Pancreas (tissue), 10 donors: ENCODE results near the gene ABCD3. TPM values are rescaled to one million over a fixed set of nuclear protein-coding genes. Genes with fewer than 3 reads are reported as not detected.

Experiments used
- ATAC-seq, 4 donors: fragments of 200-7000 bp; cut with Tn5 transposase; one replicate each; pipeline versions ENCODE4 v1.8.0 to v1.9.1; 2020; ENCODE audit warnings: mild to moderate bottlenecking in 4 of 4, moderate library complexity in 4 of 4
- DNase-seq, 6 donors: peaks; one replicate each; pipeline ENCODE4 v3.0.0-alpha.2; 2020
- FAIRE-seq: peaks from 2 replicates; lab custom pipeline; 2012; peaks lifted over from hg19 to GRCh38; lab: Jason Lieb, UNC
- H3K27ac ChIP-seq, 4 donors: fragments of 200-600 bp; sonication (generic); 1 replicate in 3 of 4; 2 replicates in 1 of 4; pipeline versions ENCODE4 v1.5.0 to v1.8.0; 2020
- H3K27me3 ChIP-seq, 4 donors: fragments of 200-600 bp; one replicate each; pipeline ENCODE4 v1.8.0; 2021
- H3K36me3 ChIP-seq, 3 donors: fragments of 200-600 bp; sonication (generic) in 1 of 3; one replicate each; pipeline versions ENCODE4 v1.5.0 to v1.8.0; 2020 to 2021
- H3K4me1 ChIP-seq, 3 donors: fragments of 200-600 bp; one replicate each; pipeline ENCODE4 v1.8.0; 2021
- H3K4me3 ChIP-seq, 4 donors: fragments of 200-600 bp; sonication (generic) in 2 of 4; one replicate each; pipeline versions ENCODE4 v1.5.0 to v1.8.0; 2020 to 2021
- H3K9me3 ChIP-seq, 4 donors: fragments of 200-600 bp; one replicate each; pipeline ENCODE4 v1.8.0; 2021
- CTCF ChIP-seq, 4 donors: fragments of 200-600 bp; sonication (generic) in 3 of 4; IDR thresholded peaks; one replicate each; pipeline versions ENCODE4 v1.5.0 to v1.8.0; 2021; ENCODE audit warnings: antibody characterized with exemption in 4 of 4
- WGBS, 2 donors: extraction: QIAGEN DNeasy Blood & Tissue Kit; methylation state at CpG; one replicate each; pipeline ENCODE4 v1.1.7; 2013; 5-methylcytosine and 5-hydroxymethylcytosine counted together
- intact Hi-C, 3 donors: fragments of 100-400 bp; cut with DNase I; formaldehyde crosslinking; loops; one replicate each; pipeline versions ENCODE4 v1.11.1 to v1.14.2; 2022
- polyA plus RNA-seq, 2 donors: library from polyadenylated mRNA; stranded (reverse); fragments of 200-250 nt; gene quantifications; one replicate each; pipeline ENCODE4 v1.2.3, GENCODE V29; 2013
- total RNA-seq, 6 donors: library from RNA; stranded (reverse); fragmentation: NEBNext Ultra II Directional in 4 of 6; extraction: Animal tissue kit (Norgen Biotek cat#: 25700) in 4 of 6; gene quantifications; one replicate each; pipeline versions ENCODE4 v1.2.1 to v1.2.4, GENCODE V29; 2021 to 2023
- donor health status: healthy with polysubstance abuse.
- donor health status: DM: no; HTN: no; CAD: no; lungs with moderate emphysema.
- donor health status: DM: no; HTN: no; CAD: no.
- donor health status: control.
- donor health status: control.
- donor health status: Bipolar disorder and iron deficiency.
- donor health status: DM: yes; HTN: yes; CAD: no.
- donor health status: DM: no; HTN: no; CAD: no.
- donor health status: DM: no; HTN: no; CAD: no.
- donor health status: DM: yes; HTN: yes; CAD: no.

The ABCD3 gene
- total and polyA plus RNA-seq, 8 donors, result 11.7 to 35.8 (median 30.8) TPM

- 55 to 67% methylated on average over 4 of the region's 4 CpGs for WGBS, 2 donors
- H3K9me3 ChIP-seq, result no peaks in the 10 kb centered on the region
- ATAC-seq, result no peak
- FAIRE-seq, result no peak
- no peaks in the 10 kb centered on the region for H3K36me3 ChIP-seq
- no peak for DNase-seq
- no peak for TF ChIP-seq CTCF (IDR thresholded peaks at IDR 0.05)
- no peaks in the 10 kb centered on the region for H3K27me3 ChIP-seq
- no peak overlapping the region for H3K4me3 ChIP-seq
- intact Hi-C loops, result loop anchor here in 1 of 3 donors (10.0 kb wide), 1 partner anchor 100 kb away; no protein-coding TSS in a partner anchor
- peak overlapping the region in 2 of 4 donors; percentile 2 to 52 for H3K27ac ChIP-seq
- H3K4me1 ChIP-seq, result peaks cover 6 to 29% (median 13%) of the 10 kb centered on the region in 3 donors
These were observed 126.7 kb downstream of the ABCD3 start for GRCh38 chr1:94544706-94545490.

- 67 to 70% methylated on average over 5 of the region's 5 CpGs for WGBS, 2 donors
- FAIRE-seq (no peak), ATAC-seq (no peak), DNase-seq (no peak)
- intact Hi-C loops, result loop anchor here in 1 of 3 donors (10.0 kb wide), 1 partner anchor 95 kb away; no protein-coding TSS in a partner anchor
- no peaks in the 10 kb centered on the region for H3K27me3 ChIP-seq
- H3K4me3 ChIP-seq, result no peak overlapping the region
- H3K9me3 ChIP-seq, result no peaks in the 10 kb centered on the region
- no peaks in the 10 kb centered on the region for H3K36me3 ChIP-seq
- H3K27ac ChIP-seq, result no peak overlapping the region
- TF ChIP-seq CTCF (IDR thresholded peaks at IDR 0.05), result no peak
- peaks cover 0 to 35% (median 34%) of the 10 kb centered on the region in 3 donors for H3K4me1 ChIP-seq
These were observed 131.5 kb downstream of the ABCD3 start for GRCh38 chr1:94549706-94550105.

- TF ChIP-seq CTCF (IDR thresholded peaks at IDR 0.05), result no peak
- H3K27ac ChIP-seq, result peak overlapping the region in 3 of 4 donors; percentile 28 to 76 (median 40)
- no peak overlapping the region for H3K4me3 ChIP-seq
- no peaks in the 10 kb centered on the region for H3K36me3 ChIP-seq
- WGBS, 2 donors, result 52 to 58% methylated on average over 6 of the region's 6 CpGs
- peaks cover 0 to 34% (median 28%) of the 10 kb centered on the region in 3 donors for H3K4me1 ChIP-seq
- no peaks in the 10 kb centered on the region for H3K9me3 ChIP-seq
- no peak for DNase-seq
- no peak for FAIRE-seq
- no peaks in the 10 kb centered on the region for H3K27me3 ChIP-seq
- ATAC-seq, result no peak
- intact Hi-C loops, result no loop called here
These were observed 132.2 kb downstream of the ABCD3 start for GRCh38 chr1:94550396-94550795.

GRCh38 chr1:94550800-94551241 is 132.6 kb downstream of the ABCD3 start:
- Histone ChIP-seq H3K27me3 (no peaks in the 10 kb centered on the region), H3K9me3 (no peaks in the 10 kb centered on the region), H3K4me1 (peaks cover 0 to 34% (median 26%) of the 10 kb centered on the region in 3 donors), H3K4me3 (no peak overlapping the region), H3K27ac (peak overlapping the region; percentile 27 to 76 (median 34)), H3K36me3 (no peaks in the 10 kb centered on the region)
- TF ChIP-seq CTCF (IDR thresholded peaks at IDR 0.05), result no peak
- intact Hi-C loops, result no loop called here
- no peak for DNase-seq
- peak; percentile 64 to 79 (median 74) for ATAC-seq
- no peak for FAIRE-seq
- 38 to 45% methylated on average over 5 of the region's 5 CpGs for WGBS, 2 donors

GRCh38 chr1:94551449-94551848 is 133.3 kb downstream of the ABCD3 start:
- no peaks in the 10 kb centered on the region for H3K27me3 ChIP-seq
- peaks cover 0 to 34% (median 26%) of the 10 kb centered on the region in 3 donors for H3K4me1 ChIP-seq
- DNase-seq (peak in 1 of 6 donors; percentile 38), ATAC-seq (peak; percentile 74 to 81 (median 77)), FAIRE-seq (no peak)
- no peaks in the 10 kb centered on the region for H3K36me3 ChIP-seq
- H3K9me3 ChIP-seq, result no peaks in the 10 kb centered on the region
- H3K27ac ChIP-seq, result peak overlapping the region; percentile 27 to 76 (median 34)
- WGBS, 2 donors, result 23 to 30% methylated on average over 7 of the region's 7 CpGs
- TF ChIP-seq CTCF (IDR thresholded peaks at IDR 0.05), result no peak
- H3K4me3 ChIP-seq, result no peak overlapping the region
- intact Hi-C loops, result no loop called here
